Measurements from ENCODE around the gene RBBP5.

The RBBP5 gene

DNA sequence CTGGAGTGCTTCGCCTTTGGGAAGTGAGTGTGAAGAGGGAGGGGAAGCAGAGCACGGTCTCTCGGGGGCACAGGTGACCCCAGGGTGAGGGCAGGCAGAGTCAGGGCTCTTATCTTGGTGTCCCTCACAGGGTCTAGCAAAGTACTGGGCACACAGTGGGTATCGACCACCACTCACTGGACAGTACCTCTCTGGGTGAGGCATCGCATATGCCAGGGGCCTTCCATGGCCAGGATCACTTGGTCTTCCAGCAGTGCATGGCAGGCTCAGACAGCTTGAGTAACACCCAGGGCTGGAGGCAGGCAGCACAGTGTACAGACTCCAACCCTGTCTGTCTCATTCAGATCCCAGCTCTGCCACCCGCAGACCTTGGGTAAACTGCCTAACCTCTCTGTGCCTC lies 62.1 kb downstream of the RBBP5 start:
- in situ Hi-C loops (cut with MboI; ENCODE audit: low sequenced_read_pairs): no loop called here

DNA sequence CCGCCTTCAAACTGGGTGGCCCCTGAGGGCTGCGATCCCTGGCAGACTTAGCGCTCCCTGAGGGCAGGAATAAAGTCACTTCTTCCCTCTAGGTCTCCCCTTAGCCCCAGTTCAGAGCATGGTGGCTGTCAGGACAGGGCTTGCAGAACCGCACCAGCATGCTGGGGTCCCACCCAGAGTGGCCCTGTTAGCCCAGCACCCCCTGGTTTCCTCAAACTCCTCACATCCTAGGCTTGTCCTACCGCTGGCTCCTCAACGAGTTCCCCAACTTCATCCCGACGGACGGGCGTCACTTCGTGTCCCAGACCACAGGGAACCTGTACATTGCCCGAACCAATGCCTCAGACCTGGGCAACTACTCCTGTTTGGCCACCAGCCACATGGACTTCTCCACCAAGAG lies 62.9 kb downstream of the RBBP5 start:
- in situ Hi-C loops (cut with MboI; ENCODE audit: low sequenced_read_pairs): no loop called here

DNA sequence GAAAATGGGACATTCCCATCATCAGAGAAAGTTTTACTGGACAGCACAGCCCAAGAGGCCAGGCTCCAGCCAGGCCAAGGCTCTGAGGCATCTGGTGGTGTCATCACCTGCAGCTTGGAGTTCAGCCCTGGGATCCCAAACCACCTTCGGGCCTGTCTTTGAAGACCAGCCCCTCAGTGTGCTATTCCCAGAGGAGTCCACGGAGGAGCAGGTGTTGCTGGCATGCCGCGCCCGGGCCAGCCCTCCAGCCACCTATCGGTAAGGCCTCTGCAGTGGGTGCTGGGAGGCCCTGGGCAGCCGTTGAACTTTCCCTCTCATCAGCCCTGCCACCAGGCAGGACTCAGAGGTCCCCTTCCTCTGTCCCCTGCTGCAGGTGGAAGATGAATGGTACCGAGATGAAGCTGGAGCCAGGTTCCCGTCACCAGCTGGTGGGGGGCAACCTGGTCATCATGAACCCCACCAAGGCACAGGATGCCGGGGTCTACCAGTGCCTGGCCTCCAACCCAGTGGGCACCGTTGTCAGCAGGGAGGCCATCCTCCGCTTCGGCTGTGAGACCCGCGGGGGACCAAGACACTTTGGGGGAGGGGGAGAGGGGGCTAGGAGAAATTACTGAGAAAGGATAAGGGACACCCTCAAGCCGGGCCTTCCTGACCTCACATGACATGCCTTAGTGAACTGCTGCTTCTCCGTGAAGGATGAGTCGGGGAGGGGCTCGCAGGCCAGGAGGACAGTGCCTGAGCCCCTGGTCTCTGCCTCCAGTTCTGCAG lies 63.8 kb downstream of the RBBP5 start:
- in situ Hi-C loops (cut with MboI; ENCODE audit: low sequenced_read_pairs): no loop called here

DNA sequence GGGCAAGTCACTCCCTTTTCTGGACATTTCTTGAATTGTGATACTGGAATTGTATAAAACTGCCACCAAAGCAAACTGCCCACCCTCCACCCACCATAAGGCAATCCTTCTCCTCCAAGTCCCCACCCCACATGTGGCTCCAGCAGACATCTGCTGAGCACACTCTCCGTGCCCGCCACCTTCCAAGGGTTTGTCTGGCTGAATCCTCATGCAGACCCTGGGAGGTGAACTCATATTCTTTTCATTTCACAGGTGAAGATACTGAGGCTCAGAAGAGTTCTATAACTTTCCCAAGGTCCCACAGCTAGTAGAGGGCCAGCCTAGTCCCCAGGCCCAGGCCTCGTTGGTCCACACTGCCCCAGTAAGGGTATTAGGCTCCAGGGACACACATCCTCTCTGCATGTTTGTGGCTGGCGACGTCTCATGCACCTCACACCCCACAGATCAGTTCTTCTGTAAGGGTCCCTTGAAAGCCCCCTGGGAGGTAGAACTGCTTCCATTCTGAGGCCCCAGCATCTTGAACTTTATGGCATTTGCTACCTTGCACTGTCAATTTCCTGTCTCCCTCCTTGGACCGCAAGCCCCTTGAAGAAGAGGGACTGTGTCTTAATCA lies 64.7 kb downstream of the RBBP5 start:
- in situ Hi-C loops (cut with MboI; ENCODE audit: low sequenced_read_pairs): no loop called here

DNA sequence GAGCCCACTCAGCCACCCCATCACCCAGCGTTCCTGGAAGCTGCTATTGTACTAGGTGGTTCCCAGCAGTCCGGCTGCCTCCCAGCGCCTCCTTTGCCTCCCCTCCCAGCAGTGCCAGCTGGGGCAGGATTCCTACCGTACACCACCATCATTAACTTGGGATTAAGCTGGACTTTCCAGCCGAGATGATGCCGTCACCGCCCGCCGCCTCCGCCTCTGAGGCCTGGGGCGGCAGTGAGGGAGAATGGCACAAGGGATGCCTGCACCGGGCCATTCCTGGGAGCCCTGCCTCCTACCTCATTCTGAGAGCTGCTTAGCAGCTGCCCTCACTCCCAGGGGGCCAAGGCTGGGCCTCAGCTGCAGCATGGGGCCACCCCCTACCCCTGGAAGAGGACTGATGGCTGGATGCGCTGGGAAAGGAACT lies 65.6 kb downstream of the RBBP5 start:
- in situ Hi-C loops (cut with MboI; ENCODE audit: low sequenced_read_pairs): no loop called here

DNA sequence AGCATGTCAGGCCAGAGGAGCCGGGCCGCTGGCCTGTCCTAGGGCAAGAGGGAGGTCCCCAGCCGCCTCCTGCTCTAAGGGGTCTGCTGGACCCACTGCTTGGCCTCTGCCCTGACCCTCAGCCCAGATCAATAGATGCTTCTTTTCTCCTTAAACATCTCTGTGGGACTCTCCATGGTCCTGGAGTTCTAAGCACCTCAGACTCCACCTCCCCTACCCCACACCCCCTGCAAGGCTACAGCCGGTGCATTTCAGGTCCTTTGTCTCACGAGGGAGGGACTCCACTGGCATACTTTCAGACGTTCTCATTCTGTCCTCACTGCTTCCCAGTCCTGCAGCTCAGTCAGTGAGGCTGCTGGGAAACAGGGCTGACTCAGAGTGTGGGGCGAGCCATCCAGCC lies 67.8 kb downstream of the RBBP5 start:
- in situ Hi-C loops (cut with MboI; ENCODE audit: low sequenced_read_pairs): no loop called here

DNA sequence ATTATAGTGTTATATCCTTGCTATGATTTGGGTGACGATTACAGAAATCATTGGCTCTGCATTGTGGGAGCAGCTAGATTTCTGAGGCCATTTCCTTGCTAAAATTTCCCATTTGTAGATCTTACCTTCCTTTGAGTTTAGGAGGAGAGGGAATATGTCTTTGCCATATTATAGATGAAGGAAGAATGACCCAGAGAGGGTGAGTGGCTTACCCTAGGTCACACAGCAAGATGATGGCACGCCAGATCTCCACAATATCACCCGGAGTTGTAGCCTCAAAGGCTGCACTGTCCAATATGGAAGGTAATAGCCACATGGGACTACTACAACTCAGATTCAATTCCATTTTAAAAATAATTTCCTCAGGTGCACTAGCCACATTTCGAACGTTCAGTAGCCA lies 68.5 kb downstream of the RBBP5 start:
- in situ Hi-C loops (cut with MboI; ENCODE audit: low sequenced_read_pairs): no loop called here

DNA sequence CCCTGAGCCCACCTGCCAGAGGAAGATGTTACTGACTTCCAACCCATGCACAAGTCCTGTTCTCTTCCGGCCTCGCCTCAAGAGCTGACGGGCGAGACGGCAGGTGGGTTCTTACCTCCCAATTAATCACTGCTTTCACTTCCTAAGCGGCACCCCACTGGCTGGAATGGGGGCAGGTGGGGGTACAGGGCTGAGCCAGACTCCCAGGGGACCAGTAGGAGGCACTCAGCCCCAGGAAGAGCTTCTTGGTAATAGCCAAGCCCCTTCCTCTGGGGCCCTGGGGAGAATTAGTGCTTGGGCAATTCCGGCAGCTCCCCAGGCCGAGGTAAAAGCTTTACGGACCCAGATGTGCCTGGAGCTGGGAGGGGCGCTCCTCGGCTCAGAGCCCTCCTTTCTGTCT lies 69.1 kb downstream of the RBBP5 start:
- in situ Hi-C loops (cut with MboI; ENCODE audit: low sequenced_read_pairs): no loop called here

DNA sequence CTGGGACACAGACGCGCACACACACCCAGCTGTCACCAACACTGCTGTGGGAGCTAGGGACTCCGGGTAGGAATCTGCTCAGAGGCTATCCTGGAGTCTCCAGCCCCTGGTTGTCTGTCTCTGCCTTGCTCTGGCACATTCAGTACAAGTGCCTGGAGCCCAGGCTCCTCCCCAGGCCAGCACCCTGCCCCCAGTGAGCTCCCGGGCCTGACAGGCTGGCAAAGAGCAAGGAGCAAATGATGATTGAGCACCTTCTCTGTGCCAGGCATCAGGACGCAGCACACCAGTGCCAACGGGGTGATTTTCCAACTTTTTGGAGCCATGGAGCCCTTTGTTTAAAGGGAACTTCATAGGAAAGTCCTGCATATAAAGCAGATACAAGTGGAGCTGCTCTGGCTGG lies 72.3 kb downstream of the RBBP5 start:
- in situ Hi-C loops (cut with MboI; ENCODE audit: low sequenced_read_pairs): no loop called here

DNA sequence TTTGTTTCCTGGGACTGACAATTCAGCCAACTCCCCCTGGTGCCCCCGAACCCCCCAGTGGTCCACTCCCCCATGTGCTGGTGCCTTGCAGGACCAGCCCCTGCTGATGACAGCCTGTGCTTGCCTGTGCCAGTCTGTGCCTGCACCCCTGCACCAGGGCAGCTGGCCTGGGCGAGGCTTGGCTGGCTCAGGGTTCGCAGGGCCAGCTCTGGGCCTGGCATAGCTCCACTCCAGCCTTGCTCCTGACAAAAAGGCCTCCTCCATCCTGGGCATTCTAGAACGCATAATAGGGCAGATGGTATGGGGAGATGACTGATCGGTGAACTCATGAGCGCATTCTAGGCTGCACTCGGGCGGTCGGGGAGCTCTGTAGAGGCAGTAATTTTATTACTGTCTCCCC lies 73.4 kb downstream of the RBBP5 start:
- in situ Hi-C loops (cut with MboI; ENCODE audit: low sequenced_read_pairs): no loop called here

DNA sequence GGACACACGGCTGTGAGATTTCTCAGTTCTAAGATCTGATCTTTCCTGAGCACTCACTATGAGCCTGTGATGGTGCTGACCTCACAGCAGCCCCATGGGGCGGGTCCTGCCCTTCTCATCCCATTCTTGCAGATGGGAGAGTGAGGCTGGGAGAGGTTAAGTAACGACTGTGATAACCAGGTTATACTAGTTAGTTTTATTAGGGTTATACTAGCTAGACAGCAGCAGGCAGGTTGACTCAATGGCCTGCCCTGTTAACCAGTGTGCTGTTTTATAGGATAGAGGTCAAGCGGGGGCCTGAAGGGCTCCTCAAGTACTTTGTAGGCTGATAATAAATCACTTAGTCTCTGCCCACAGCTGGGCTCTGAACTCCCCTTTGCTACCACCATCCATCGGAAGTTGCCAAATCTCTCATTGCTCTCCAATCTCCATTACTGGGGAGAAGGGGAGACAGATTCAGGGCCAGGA lies 74.0 kb downstream of the RBBP5 start:
- in situ Hi-C loops (cut with MboI; ENCODE audit: low sequenced_read_pairs): no loop called here

DNA sequence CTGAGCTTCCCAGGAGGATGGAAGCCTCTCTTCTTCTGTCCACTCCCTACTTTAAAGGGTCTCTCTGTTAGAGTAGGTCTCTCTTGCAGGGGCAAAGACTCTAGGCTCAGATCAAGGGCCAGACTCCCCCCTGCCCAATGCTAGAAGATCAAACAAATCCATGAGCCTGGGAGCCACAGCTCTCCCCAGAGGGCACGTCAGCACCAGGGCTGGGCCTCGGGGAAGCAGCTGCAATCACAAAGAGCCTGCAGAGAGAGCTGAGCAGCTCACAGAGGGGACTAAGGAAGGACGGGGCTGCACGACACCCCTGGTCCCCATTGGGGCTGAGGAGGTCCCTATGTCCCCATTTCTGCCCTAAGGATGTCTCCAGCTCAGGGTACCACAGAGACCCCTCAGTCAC lies 74.9 kb downstream of the RBBP5 start:
- in situ Hi-C loops (cut with MboI; ENCODE audit: low sequenced_read_pairs): no loop called here

DNA sequence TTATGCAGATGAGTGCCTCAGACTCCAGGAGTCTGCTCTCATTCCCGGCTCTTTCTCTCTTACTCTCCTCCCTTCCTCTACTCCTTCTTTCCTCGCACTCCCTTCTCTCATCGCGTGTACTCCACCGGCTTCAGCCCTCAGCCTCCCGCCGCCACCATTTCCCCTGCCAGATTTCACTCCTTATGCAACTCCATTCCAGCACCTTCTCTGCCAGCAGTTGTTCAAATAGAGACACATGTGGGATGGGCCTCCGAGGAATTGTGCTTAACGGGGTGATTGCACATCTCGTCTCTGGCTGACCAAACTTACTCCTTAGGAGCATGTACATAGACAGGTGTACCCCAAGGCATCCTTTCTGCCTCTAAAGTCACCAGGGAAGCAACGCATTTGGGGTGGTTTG lies 76.6 kb downstream of the RBBP5 start:
- in situ Hi-C loops (cut with MboI; ENCODE audit: low sequenced_read_pairs): no loop called here

DNA sequence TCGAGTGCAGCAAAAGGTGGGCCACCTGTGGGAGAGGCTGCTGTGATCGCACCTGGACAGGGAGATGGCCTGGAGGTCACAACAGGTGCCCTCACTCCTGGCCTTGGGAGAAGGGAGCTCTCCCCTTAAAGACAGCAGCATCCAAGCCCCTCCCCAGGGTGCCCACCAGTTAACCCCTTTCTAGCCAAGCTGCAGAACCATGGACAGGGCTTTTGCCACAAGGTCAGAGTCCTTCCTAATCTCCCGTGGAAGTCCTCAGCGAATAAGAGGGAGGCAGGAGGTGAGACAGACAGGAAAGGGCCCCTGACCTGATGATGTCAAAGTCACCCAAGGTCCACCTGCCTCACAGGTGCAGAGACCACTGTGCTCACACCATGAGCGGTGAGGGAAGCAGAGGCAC lies 77.0 kb downstream of the RBBP5 start:
- in situ Hi-C loops (cut with MboI; ENCODE audit: low sequenced_read_pairs): no loop called here

DNA sequence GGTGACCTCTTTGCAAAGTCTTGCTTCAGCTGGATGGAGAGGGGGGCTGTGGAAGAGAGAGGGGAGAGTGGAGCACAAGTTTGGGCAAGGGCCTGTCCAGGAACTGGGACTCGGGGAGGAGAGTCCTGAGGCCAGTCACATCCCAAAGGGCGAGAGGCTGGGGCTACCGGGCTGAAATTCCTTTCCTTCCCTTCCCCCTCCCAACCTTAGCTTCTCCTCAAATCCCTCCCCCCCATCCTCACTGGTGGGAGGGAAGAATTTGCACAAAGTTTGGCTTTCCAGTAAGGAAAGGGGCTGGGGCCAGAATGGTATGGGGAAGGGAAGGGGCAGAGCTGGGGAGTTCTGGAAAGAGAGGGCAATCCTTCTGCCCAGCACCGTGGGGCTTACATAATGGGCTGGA lies 77.9 kb downstream of the RBBP5 start:
- in situ Hi-C loops (cut with MboI; ENCODE audit: low sequenced_read_pairs): no loop called here

DNA sequence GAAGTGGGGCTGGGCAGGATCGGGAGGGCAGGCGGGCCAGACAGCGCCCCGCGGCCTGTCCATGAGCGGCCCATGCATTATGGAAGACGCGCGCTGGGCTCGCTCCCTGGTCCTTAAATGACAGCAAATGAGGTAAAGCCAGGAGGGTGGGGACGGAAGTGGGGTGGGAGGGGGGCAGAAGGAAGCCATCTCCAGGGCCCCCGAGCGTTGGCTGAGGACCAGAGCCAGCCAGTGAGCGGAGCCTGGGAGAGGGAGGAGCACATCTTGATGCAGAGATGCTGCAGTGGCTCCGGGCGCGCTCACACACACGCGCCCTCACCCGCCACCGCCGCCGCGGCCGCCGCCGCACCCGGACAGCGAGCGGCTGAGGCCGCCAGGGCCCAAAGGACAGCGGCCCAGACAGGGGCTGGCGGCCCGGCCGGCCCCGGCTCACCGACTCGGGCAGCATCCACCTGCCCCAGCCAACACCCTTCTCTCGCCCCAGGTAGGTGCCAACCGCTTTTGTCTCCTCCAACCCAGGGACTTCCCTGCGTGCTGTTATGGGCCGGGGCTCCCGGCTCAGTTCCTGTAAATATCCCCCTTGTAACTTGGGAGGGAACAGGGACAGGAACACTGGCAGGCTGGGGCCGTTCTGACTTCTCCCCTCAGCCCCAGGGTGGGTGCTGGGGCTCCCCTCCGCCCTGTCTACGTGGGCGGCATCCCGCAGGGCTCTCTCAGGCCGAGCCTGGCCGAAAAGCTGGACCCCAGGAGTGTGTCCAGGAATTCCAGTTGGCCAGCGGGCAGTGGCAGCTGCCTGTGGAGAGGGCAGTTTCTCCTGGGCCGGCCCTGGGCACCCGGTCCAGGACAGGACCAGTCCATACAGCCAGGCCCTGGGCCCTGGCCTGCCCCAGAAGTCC lies 78.6 kb downstream of the RBBP5 start, which contains the start of gene CNTN2:
Gene CNTN2 (plus strand): TSS at position 302 of the 896 bp plus-strand sequence. CDS start 9,974 bp downstream, outside the sequence.
- in situ Hi-C loops (cut with MboI; ENCODE audit: low sequenced_read_pairs): no loop called here

DNA sequence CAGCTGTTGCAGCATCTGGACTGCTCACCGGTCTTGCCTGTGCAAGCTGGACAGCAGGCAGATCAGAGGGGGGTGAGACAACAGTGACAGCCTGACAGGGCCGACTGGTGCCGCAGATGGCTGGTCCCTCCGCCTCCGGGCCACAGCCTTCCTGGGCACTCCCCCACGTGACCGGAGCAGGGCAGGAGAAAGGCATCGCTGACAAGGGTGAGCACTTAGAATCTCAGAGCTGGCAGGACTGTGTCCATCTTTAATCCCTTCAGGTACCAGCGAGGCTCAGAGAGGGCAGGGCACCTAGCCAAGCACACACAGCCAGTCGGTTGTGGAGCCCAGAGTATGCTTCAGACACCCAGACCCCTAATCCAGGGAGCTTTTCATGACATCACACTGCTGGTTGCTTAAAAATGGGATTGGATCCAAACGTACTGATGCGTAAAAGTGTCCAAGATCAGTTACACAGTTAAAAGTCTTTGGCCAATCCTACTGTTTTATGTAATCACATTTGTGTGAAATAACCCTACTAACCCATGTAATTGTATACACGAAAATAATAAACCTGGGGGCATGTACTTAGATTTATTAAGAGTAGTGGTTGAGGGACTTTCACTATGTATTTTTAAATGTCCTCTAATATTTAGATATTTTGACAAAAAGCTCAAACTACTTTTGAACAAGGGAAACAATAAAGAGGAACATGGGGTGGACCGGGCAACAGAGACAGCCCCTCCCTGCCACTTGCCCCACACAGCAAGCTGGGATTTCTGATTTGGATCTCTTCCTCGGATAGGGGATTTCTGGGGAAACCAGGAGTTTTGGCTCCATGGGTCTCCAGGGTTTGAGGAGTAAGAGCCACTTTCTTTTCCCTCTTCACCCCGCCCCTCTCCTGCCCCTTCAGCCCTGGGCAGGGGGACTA lies 79.5 kb downstream of the RBBP5 start:
- in situ Hi-C loops (cut with MboI; ENCODE audit: low sequenced_read_pairs): no loop called here

DNA sequence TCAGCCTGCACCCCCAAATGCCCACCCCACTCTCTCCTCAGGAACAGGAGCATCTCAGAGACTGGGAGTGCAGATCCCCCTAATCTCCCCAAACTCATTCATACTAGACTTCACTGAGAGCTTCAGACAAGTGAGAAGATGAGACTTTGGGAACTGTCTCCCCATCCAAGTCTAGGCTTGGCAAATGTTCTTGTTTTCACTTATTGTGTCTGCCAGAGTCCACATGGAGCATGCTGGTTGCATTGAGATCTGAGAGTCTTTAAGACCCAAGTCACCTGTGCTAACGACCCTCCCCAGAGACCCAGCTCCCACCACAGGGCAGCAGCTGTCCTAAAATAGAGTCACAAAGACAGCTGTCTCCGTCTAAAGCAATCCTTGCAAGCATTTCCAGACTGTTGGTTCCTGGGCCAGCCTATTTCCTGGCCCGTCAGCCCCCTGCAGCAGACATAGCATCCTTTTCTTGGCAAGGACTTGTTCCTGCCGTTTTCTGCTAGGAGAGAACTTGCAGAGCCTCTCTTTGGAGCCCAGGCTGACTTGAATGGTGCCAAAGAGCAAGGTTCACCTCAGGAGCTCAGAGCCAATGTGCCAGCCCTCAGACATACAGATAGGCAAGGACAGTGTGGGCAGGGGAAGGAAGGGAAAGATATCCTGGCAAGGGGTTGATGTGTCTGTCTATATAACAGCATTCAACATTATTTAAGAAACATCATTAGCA lies 80.6 kb downstream of the RBBP5 start:
- in situ Hi-C loops (cut with MboI; ENCODE audit: low sequenced_read_pairs): no loop called here

DNA sequence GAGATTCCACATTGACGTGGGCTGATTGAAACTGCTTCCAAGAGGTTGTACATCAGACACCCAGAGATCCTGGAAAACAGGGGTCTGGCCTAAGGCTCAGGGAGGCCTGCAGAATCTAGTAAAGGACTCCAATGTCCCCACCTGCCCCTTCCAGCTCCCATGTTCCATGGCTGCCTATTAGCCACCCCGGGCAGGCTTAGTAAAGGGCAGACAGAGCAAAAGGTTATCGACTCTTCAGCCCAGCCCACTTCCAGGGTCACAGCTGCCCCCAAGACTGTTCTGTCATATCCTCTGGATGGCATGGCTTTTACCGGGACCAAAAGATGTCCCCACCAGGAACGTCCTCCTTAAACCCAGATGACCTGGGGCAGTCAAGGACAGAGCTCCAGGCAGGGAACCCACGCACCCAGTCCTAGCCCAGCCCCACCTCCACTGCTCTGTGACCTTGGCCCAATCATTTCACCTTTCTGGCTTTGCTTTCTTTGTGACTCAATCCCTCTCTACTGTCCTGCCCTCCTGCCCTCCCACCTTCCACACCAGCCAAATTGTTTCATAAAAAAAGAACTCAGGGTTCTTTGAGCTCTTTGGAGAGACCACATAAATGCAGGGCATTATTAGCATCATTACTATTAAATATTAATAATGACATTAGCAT lies 83.5 kb downstream of the RBBP5 start:
- in situ Hi-C loops (cut with MboI; ENCODE audit: low sequenced_read_pairs): no loop called here
